GM12873 (cell line): ENCODE results near the gene LDHAL6B.

Experiments used
- TF ChIP-seq, protein P1 (sequence below): IDR thresholded peaks from 2 replicates; pipeline ENCODE4 v1.5.1; 2012; ENCODE audit warnings: low read depth, mild to moderate bottlenecking, moderate library complexity, low read length, control low read depth; ENCODE audit not compliant: insufficient read depth; ENCODE audit errors: missing control alignments

The LDHAL6B gene

DNA sequence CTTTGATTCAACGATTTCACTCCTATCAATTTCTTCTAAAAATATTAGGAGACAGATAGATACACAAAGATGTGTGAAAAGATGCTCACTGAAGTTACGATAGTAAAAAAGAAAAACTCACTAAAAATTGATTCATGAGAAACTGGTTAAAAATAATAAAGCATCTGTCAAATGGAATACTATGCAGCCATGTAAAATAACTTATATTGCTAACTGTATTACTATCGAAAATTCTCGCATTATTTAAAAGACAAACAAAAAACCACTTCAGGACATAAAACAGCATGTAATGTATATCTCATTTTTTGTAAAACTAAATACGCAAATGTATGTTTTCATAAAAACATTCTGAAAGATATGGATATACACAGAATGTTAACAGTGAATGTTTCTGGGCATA is 33.4 kb upstream of the LDHAL6B start:
- TF ChIP-seq, protein P1, sequence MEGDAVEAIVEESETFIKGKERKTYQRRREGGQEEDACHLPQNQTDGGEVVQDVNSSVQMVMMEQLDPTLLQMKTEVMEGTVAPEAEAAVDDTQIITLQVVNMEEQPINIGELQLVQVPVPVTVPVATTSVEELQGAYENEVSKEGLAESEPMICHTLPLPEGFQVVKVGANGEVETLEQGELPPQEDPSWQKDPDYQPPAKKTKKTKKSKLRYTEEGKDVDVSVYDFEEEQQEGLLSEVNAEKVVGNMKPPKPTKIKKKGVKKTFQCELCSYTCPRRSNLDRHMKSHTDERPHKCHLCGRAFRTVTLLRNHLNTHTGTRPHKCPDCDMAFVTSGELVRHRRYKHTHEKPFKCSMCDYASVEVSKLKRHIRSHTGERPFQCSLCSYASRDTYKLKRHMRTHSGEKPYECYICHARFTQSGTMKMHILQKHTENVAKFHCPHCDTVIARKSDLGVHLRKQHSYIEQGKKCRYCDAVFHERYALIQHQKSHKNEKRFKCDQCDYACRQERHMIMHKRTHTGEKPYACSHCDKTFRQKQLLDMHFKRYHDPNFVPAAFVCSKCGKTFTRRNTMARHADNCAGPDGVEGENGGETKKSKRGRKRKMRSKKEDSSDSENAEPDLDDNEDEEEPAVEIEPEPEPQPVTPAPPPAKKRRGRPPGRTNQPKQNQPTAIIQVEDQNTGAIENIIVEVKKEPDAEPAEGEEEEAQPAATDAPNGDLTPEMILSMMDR = no peak

DNA sequence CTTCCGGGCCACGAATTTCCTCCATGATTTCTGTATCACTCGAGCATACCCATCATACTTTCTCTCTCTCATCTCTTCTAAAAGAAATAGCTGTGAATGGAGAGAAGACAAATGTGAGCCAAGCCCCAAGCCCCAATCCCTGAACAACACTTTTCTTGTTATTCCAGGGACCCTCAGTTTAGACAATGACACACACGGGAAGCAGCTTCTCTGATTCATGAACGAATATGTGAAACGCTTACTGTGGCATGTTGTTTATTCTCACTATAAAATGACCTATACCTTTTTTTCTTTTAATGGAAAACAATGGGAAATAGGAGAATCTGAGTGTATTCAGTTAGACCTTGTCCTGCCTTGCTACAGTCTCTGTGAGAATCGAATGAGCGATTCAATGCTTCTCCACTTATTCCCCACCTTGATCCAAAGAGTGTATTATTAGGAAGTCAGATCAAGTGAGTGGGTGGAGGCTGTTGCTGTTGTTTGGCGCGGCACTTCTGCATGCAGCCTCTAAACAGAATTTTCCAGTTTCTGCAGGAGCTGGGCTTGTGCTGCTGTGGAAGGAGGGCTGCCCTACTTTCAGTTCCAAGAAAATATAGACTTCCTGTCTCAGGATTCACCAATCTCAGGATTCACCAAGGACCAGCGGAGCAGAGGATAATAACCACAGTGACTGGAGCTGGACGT is 32.4 kb upstream of the LDHAL6B start:
- TF ChIP-seq, protein P1 = no peak

DNA sequence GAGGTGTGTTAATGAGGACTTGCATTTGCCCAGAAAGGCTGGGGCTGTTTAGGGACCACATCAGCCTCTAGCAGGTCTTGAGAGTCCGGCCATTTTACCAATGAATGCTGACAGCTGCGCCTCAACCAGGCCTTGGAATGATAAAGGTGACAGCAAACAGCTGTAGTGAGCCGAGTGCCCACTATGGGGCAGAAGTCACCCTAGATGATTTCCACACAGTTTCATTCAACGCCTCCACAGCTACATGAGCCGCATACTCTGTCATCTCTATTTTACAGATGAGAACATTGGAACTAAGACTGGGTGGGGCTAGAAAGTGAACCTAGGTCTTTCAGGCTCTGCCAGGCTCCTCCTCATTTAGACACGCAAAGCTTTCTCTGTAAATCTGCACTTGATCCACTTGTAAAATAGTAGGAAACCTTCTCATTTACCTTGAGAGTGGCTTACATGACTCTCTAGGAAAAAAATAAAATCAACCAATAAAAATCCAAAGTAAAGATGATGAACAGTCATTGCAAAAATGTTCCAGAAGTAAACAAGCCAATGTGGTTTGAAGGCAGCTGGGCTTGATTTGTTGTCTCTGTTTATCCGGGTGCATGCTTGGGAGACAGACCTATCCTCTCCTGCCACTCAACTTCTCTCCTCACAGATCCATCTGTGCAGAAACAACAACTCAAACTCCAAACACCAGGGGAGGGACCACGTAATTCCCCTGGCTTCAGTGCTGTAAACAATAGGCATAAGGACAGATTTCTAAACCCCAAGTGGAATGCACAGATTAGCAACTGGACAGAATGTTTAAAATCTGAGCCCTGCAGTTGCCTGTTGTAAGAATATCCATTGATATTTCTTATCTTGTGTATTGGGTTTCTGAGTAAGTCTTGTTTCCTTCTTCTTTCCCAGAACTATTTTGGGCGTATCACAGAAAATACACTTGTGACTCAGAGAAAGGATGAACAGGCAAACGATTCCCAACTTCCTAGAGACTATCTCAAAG is 31.5 kb upstream of the LDHAL6B start:
- TF ChIP-seq, protein P1 = peak; percentile 61

DNA sequence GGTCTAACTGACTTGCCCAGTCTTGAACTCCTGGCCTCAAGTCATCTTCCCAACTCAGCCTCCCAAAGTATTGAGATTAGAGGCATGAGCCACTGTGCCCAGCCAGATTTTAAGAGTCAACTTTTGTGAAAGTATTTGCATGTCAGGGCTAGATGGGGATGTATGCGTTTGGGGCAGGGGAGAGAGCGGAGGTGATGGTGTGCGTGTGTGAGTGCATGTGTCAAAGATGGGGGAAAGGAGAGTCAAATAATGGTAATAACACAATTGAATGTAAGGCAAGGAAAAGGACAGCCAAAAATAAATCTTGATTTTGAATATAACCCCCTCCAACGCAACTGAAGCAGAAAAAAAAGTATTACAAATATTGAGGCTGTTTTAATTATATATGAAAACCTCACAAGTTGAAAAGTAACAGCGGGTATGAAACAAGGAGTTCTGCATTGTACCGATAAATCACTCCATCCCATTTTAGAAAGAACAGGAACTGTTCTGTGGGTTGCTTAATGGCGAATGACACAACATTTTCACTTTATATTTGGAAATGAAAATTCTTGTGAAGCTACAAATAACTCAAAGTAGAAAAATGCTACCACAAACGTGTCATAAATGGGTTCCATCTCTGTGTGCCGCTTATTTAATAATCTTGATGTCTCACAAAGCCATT is 29.9 kb upstream of the LDHAL6B start:
- TF ChIP-seq, protein P1 = no peak

DNA sequence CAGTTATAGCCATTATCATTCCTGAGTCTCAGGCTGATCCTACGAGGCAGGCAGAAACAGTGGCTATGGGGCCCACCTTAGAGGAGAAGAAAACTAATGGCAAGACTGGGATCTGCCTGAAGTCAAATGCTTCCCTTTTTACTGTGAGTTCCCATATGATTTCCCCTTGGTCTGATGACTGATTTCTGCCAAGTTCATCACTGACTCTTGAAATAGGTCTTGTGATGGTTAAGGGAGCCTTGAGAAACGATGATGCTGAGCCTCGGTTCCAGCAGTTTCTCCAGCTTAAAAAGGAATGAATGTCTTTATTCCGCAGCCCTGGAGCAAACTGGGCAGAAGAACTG is 29.4 kb upstream of the LDHAL6B start:
- TF ChIP-seq, protein P1 = no peak

DNA sequence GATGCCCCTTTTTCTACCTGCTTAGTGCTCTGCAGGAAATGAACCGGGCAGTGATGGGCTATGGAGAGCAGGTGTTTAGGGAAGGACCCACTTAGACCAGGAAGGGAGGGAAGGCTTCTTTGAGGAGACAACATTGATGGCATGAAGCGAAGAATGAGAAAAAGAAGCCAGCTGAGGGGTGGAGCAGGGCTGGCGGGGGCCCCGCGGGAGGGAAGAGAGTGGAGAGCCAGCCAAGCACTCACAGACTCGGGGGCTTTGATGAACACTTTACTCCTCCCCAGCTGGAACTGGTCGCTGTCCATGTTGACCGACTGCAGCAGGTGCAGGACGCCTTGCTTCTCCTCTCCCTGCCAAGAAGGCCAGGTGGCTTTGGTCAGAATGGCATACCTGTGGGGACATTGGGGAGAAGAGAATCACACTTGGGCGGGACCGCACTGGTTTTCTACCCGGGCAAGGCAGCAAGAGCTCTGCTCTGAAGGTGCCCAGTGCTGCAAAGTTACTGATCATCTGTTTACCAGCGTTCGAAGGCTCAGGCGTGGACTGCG is 28.4 kb upstream of the LDHAL6B start:
- TF ChIP-seq, protein P1 = no peak

DNA sequence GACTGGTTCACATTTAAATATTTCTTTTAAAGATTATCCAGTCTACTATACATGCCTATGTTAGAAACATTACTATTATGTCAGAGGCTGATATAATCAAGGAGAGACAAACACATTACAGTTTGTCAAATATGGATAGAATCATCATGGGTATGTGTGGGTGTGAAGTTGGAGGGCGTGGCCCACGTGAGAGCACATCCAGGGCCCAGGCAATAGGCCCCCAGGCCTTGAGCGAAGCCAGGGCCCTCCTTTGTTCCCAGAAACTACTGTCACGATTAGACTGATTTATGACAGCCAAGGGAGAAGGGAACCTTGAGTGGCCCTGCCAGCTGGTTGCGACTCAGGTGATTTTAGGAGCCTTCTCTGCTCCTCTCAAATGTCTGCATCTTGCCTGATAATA is 26.9 kb upstream of the LDHAL6B start:
- TF ChIP-seq, protein P1 = no peak
